GM21717 (cell line): ENCODE results near the gene LRRC63.
"Not testable (repeated sequence)": the region's sequence is repeated elsewhere in the genome, so short reads cannot be mapped to it uniquely, and the experiment has no call there.

ENCODE experiments used
- ATAC-seq: cut with Tn5 transposase; IDR thresholded peaks from one replicate; pipeline ENCODE4 v1.9.1; 2021; ENCODE audit warnings: mild to moderate bottlenecking, moderate library complexity; ENCODE audit not compliant: unreplicated experiment

The LRRC63 gene

GRCh38 chr13:46232281-46232680 lies 20.6 kb downstream of the LRRC63 start:
- ATAC-seq = no peak

GRCh38 chr13:46235286-46235685 lies 23.6 kb downstream of the LRRC63 start:
- no peak for ATAC-seq

- ATAC-seq = no peak
These were observed 53.6 kb downstream of the LRRC63 start for GRCh38 chr13:46265292-46265691.

- no peak for ATAC-seq
These were observed 55.4 kb downstream of the LRRC63 start for GRCh38 chr13:46267166-46267565.

GRCh38 chr13:46270416-46270815 lies 58.7 kb downstream of the LRRC63 start:
- ATAC-seq = no peak

- no peak for ATAC-seq
These were observed 62.5 kb downstream of the LRRC63 start for GRCh38 chr13:46274094-46274698.

GRCh38 chr13:46278474-46278873 lies 66.7 kb downstream of the LRRC63 start:
- no peak for ATAC-seq

- no peak for ATAC-seq
These were observed 70.1 kb downstream of the LRRC63 start for GRCh38 chr13:46281779-46282178.

GRCh38 chr13:46283912-46284824 lies 72.4 kb downstream of the LRRC63 start:
- not testable (repeated sequence) for ATAC-seq

- no peak for ATAC-seq
These were observed 75.2 kb downstream of the LRRC63 start for GRCh38 chr13:46286972-46287371.

- ATAC-seq = no peak
These were observed 77.0 kb downstream of the LRRC63 start for GRCh38 chr13:46288570-46289259.

- ATAC-seq = no peak
These were observed 77.7 kb downstream of the LRRC63 start for GRCh38 chr13:46289260-46289955.

GRCh38 chr13:46290434-46290833 lies 78.7 kb downstream of the LRRC63 start:
- ATAC-seq = no peak

- ATAC-seq = no peak
These were observed 81.7 kb downstream of the LRRC63 start for GRCh38 chr13:46293436-46293835.

GRCh38 chr13:46295491-46296114 lies 83.9 kb downstream of the LRRC63 start:
- ATAC-seq = peak; percentile 64

GRCh38 chr13:46296115-46296822 lies 84.5 kb downstream of the LRRC63 start:
- peak; percentile 32 for ATAC-seq

GRCh38 chr13:46296921-46297320 lies 85.2 kb downstream of the LRRC63 start:
- no peak for ATAC-seq

GRCh38 chr13:46297361-46297811 lies 85.7 kb downstream of the LRRC63 start:
- ATAC-seq = no peak

GRCh38 chr13:46303742-46304385 lies 92.1 kb downstream of the LRRC63 start:
- ATAC-seq = no peak
